Neural cell (in vitro differentiated cells): ENCODE data around the gene CYB561D1. TPM values are rescaled to one million over a fixed set of nuclear protein-coding genes. Genes with fewer than 3 reads are reported as not detected.

Source experiments
- H2AFZ ChIP-seq: fragments of 200-600, 300-800 bp; sonication (generic), shearing (Covaris generic); 2 replicates; pipeline ENCODE4 v1.6.0; 2014; ENCODE audit warnings: low read depth, mild to moderate bottlenecking, antibody characterized with exemption, low read length, moderate library complexity
- H3F3A ChIP-seq: fragments of 200-600 bp; shearing (Covaris generic); 2 replicates; pipeline ENCODE4 v1.6.1; 2016; ENCODE audit warnings: mild to moderate bottlenecking, moderate library complexity, mixed read lengths, antibody characterized with exemption, low read length; ENCODE audit not compliant: insufficient read depth, poor library complexity, severe bottlenecking
- H3K27ac ChIP-seq: fragments of 200-600, 300-800 bp; sonication (generic), shearing (Covaris generic); 2 replicates; pipeline ENCODE4 v1.5.1; 2014; ENCODE audit warnings: mild to moderate bottlenecking, low read length, moderate library complexity
- H3K27me3 ChIP-seq: fragments of 300-800, 200-600 bp; sonication (generic), shearing (Covaris generic); 2 replicates; pipeline ENCODE4 v1.6.0; 2014; ENCODE audit warnings: mild to moderate bottlenecking, low read depth, low read length, moderate library complexity; ENCODE audit not compliant: insufficient read depth
- H3K36me3 ChIP-seq: fragments of 300-800, 200-600 bp; sonication (generic), shearing (Covaris generic); 2 replicates; pipeline ENCODE4 v1.5.1; 2014; ENCODE audit warnings: mild to moderate bottlenecking, antibody characterized with exemption, low read length, moderate library complexity; ENCODE audit not compliant: insufficient read depth
- H3K4me2 ChIP-seq: fragments of 300-800, 200-600 bp; sonication (generic), shearing (Covaris generic); 2 replicates; pipeline ENCODE4 v1.6.0; 2014; ENCODE audit warnings: mild to moderate bottlenecking, low read length
- H3K4me3 ChIP-seq: fragments of 300-800, 200-600 bp; sonication (generic), shearing (Covaris generic); 2 replicates; pipeline ENCODE4 v1.5.1; 2014; ENCODE audit warnings: mild to moderate bottlenecking, low read length, moderate library complexity
- H3K79me2 ChIP-seq: fragments of 200-600 bp; shearing (Covaris generic); replicated peaks from 2 replicates; pipeline ENCODE4 v1.6.0; 2014; ENCODE audit warnings: mild to moderate bottlenecking, low read length, moderate library complexity; ENCODE audit not compliant: insufficient read depth
- H3K9ac ChIP-seq: fragments of 300-800, 200-600 bp; sonication (generic), shearing (Covaris generic); 2 replicates; pipeline ENCODE4 v1.6.1; 2016; ENCODE audit warnings: mild to moderate bottlenecking, low read length, mixed read lengths
- H3K9me2 ChIP-seq: fragments of 200-600 bp; shearing (Covaris generic); 2 replicates; pipeline ENCODE4 v1.6.1; 2016; ENCODE audit warnings: mild to moderate bottlenecking, low read length, mixed read lengths; ENCODE audit not compliant: insufficient read depth
- H3K9me3 ChIP-seq: fragments of 200-600, 300-800 bp; sonication (generic), shearing (Covaris generic); 2 replicates; pipeline ENCODE4 v1.6.1; 2016; ENCODE audit warnings: mild to moderate bottlenecking, mixed run types, low read length, moderate library complexity, mixed read lengths
- H4K20me1 ChIP-seq: fragments of 200-600 bp; shearing (Covaris generic); 2 replicates; pipeline ENCODE4 v1.6.1; 2016; ENCODE audit warnings: mild to moderate bottlenecking, mixed run types; ENCODE audit not compliant: insufficient read depth
- EP300 ChIP-seq: fragments of 450-650 bp; conservative IDR thresholded peaks from 2 replicates; pipeline ENCODE4 v1.6.1; 2014; ENCODE audit warnings: antibody characterized with exemption, mild to moderate bottlenecking, moderate library complexity; ENCODE audit not compliant: poor library complexity, severe bottlenecking
- EZH2 ChIP-seq: fragments of 200-600, 300-800 bp; shearing (Covaris generic), sonication (generic); IDR thresholded peaks from 2 replicates; pipeline ENCODE4 v1.6.1; 2014; ENCODE audit warnings: antibody characterized with exemption, low read length, borderline replicate concordance, mild to moderate bottlenecking; ENCODE audit not compliant: insufficient read depth, poor library complexity, severe bottlenecking
- MXI1 ChIP-seq: fragments of 450-650 bp; conservative IDR thresholded peaks from 2 replicates; pipeline ENCODE4 v1.6.1; 2014; ENCODE audit warnings: antibody characterized with exemption, mild to moderate bottlenecking; ENCODE audit not compliant: poor library complexity, severe bottlenecking
- POLR2AphosphoS5 ChIP-seq: IDR thresholded peaks from 2 replicates; pipeline ENCODE4 v1.6.1; 2012
- RAD21 ChIP-seq: fragments of 450-650 bp; conservative IDR thresholded peaks from 2 replicates; pipeline ENCODE4 v1.6.1; 2014; ENCODE audit warnings: antibody characterized with exemption, mild to moderate bottlenecking, moderate library complexity
- REST ChIP-seq: IDR thresholded peaks from 2 replicates; pipeline ENCODE4 v1.6.1; 2012; ENCODE audit warnings: borderline replicate concordance
- SMC3 ChIP-seq: fragments of 450-650 bp; conservative IDR thresholded peaks from 2 replicates; pipeline ENCODE4 v1.6.1; 2014; ENCODE audit warnings: antibody characterized with exemption, mild to moderate bottlenecking, moderate library complexity; ENCODE audit not compliant: poor library complexity
- TAF1 ChIP-seq: IDR thresholded peaks from 2 replicates; pipeline ENCODE4 v1.6.1; 2012; ENCODE audit warnings: low read depth
- polyA plus RNA-seq: library from polyadenylated mRNA; depleted of rRNA; stranded (reverse); fragments of >200 nt; gene quantifications from 2 replicates; pipeline ENCODE4 v1.2.3, GENCODE V29; 2014
- TF ChIP-seq, protein P1 (sequence below): fragments of 450-650 bp; IDR thresholded peaks from 2 replicates; pipeline ENCODE4 v1.5.1; 2014; ENCODE audit warnings: antibody characterized with exemption, mild to moderate bottlenecking, moderate library complexity; ENCODE audit not compliant: poor library complexity, severe bottlenecking

Gene CYB561D1
- polyA plus RNA-seq, 1 donor from 2014 or later: 7.2 TPM

DNA sequence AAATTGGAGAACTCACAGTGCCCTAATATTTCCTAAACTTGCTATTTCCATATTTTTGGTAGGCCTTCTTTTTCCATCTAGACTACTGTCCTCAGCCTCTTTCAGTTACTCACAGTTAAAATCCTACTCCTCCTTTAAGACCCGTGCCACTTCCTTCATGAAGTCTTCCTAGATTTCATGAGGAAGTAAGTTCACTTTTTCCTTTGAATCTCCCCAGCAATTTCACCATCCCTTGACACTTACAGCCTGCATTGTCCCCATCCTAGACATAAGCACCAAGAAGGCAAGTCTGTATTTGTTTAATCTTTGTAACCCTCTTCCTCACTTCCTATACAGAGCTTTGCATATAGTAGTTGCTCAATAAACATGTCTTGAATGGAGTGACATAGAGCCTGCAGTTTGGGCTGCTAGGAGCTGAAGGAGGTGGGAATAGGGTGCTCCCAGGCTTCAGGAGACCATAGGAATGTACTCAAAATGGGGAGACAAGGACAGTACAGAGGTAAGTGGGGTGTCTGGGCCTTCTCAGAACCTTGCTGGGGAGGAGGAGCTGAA lies 40.5 kb downstream of the CYB561D1 start:
- H3K27ac ChIP-seq: no peak overlapping the region
- H3K4me3 ChIP-seq: no peak overlapping the region
- no peaks in the 10 kb centered on the region for H4K20me1 ChIP-seq
- H3K9me3 ChIP-seq: no peaks in the 10 kb centered on the region
- H3K36me3 ChIP-seq: no peaks in the 10 kb centered on the region
- H3K9me2 ChIP-seq: no peaks in the 10 kb centered on the region
- no peak for TF ChIP-seq EZH2
- TF ChIP-seq MXI1: no peak
- TF ChIP-seq RAD21: no peak
- TF ChIP-seq, protein P1, sequence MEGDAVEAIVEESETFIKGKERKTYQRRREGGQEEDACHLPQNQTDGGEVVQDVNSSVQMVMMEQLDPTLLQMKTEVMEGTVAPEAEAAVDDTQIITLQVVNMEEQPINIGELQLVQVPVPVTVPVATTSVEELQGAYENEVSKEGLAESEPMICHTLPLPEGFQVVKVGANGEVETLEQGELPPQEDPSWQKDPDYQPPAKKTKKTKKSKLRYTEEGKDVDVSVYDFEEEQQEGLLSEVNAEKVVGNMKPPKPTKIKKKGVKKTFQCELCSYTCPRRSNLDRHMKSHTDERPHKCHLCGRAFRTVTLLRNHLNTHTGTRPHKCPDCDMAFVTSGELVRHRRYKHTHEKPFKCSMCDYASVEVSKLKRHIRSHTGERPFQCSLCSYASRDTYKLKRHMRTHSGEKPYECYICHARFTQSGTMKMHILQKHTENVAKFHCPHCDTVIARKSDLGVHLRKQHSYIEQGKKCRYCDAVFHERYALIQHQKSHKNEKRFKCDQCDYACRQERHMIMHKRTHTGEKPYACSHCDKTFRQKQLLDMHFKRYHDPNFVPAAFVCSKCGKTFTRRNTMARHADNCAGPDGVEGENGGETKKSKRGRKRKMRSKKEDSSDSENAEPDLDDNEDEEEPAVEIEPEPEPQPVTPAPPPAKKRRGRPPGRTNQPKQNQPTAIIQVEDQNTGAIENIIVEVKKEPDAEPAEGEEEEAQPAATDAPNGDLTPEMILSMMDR: no peak
- TF ChIP-seq REST: no peak
- TF ChIP-seq TAF1: no peak
- TF ChIP-seq SMC3: no peak
- no peak for TF ChIP-seq POLR2AphosphoS5
- no peak for TF ChIP-seq EP300
- H2AFZ ChIP-seq: no peak overlapping the region
- H3K79me2 ChIP-seq: no peaks in the 10 kb centered on the region
- no peaks in the 10 kb centered on the region for H3K27me3 ChIP-seq
- H3K4me2 ChIP-seq: no peak overlapping the region
- no peaks in the 10 kb centered on the region for H3F3A ChIP-seq
- no peak overlapping the region for H3K9ac ChIP-seq

- Histone ChIP-seq H3K9me2 (no peaks in the 10 kb centered on the region), H4K20me1 (no peaks in the 10 kb centered on the region), H3K9me3 (no peaks in the 10 kb centered on the region), H3K36me3 (no peaks in the 10 kb centered on the region), H2AFZ (no peak overlapping the region), H3K4me3 (no peak overlapping the region), H3K9ac (no peak overlapping the region), H3K27ac (no peak overlapping the region), H3K79me2 (no peaks in the 10 kb centered on the region), H3K27me3 (no peaks in the 10 kb centered on the region), H3K4me2 (no peak overlapping the region), H3F3A (no peaks in the 10 kb centered on the region)
- TF ChIP-seq POLR2AphosphoS5: no peak
- no peak for TF ChIP-seq RAD21
- TF ChIP-seq, protein P1: no peak
- no peak for TF ChIP-seq MXI1
- no peak for TF ChIP-seq EZH2
- no peak for TF ChIP-seq EP300
- no peak for TF ChIP-seq TAF1
- TF ChIP-seq REST: no peak
- no peak for TF ChIP-seq SMC3
These were observed 41.6 kb downstream of the CYB561D1 start for GRCh38 chr1:109535481-109535880.
